NB4 (cell line): ENCODE measurements around the gene ACSF2.

Experiments
- DNase-seq: peaks from one replicate; pipeline ENCODE4 v3.0.0; 2010; ENCODE audit warnings: low read depth
- H3K4me3 ChIP-seq: one replicate; pipeline ENCODE4 v1.5.1; 2011; ENCODE audit warnings: mild to moderate bottlenecking, low read depth, low read length, moderate library complexity
- CTCF ChIP-seq: IDR thresholded peaks from one replicate; pipeline ENCODE4 v1.5.1; 2012; ENCODE audit warnings: low read depth, low read length
- MAX ChIP-seq: IDR thresholded peaks from 2 replicates; pipeline ENCODE4 v1.6.1; 2011; ENCODE audit warnings: low read depth, low read length
- MYC ChIP-seq: IDR thresholded peaks from 2 replicates; pipeline ENCODE4 v1.6.1; 2011; ENCODE audit warnings: low read depth, low read length
- POLR2A ChIP-seq: IDR thresholded peaks from 2 replicates; pipeline ENCODE4 v1.6.1; 2011; ENCODE audit warnings: mild to moderate bottlenecking; ENCODE audit not compliant: insufficient read length; ENCODE audit errors: extremely low read depth

Gene ACSF2

GRCh38 chr17:50477976-50478375 is 52.0 kb downstream of the ACSF2 start:
- TF ChIP-seq MAX (no peak), MYC (no peak), POLR2A (no peak), CTCF (no peak)
- DNase-seq = no peak
- H3K4me3 ChIP-seq = peak overlapping the region; percentile 59

- peak; percentile 95 for DNase-seq
- TF ChIP-seq POLR2A (peak; percentile 78), CTCF (peak; percentile 61), MYC (peak; percentile 85), MAX (peak; percentile 70)
- peak within 1 kb of the TSS; percentile 85 for H3K4me3 ChIP-seq
These were observed 52.7 kb downstream of the ACSF2 start, which contains the start of gene RSAD1 for GRCh38 chr17:50478391-50479381. Gene RSAD1, plus strand, starts transcription at chr17:50478860. Its CDS starts 25 bp downstream, at chr17:50478885.

GRCh38 chr17:50479522-50480141 is 53.6 kb downstream of the ACSF2 start:
- peak overlapping the region; percentile 85 for H3K4me3 ChIP-seq
- peak; percentile 90 for DNase-seq
- peak; percentile 95 for TF ChIP-seq MAX
- no peak for TF ChIP-seq POLR2A
- TF ChIP-seq CTCF = peak; percentile 57
- TF ChIP-seq MYC = peak; percentile 92

- H3K4me3 ChIP-seq = peak overlapping the region; percentile 85
- TF ChIP-seq CTCF = no peak
- no peak for TF ChIP-seq POLR2A
- no peak for TF ChIP-seq MAX
- no peak for TF ChIP-seq MYC
- DNase-seq = no peak
These were observed 54.2 kb downstream of the ACSF2 start for GRCh38 chr17:50480142-50480764.

- peak; percentile 51 for DNase-seq
- no peak overlapping the region for H3K4me3 ChIP-seq
- TF ChIP-seq POLR2A (no peak), MYC (no peak), CTCF (no peak), MAX (no peak)
These were observed 55.0 kb downstream of the ACSF2 start for GRCh38 chr17:50480854-50481490.
